GM19397 (cell line): ENCODE measurements around the gene CCL3.

Experiments used
- ATAC-seq: cut with Tn5 transposase; IDR thresholded peaks from one replicate; pipeline ENCODE4 v1.9.1; 2021; ENCODE audit warnings: mild to moderate bottlenecking, moderate library complexity; ENCODE audit not compliant: unreplicated experiment

Gene CCL3

DNA sequence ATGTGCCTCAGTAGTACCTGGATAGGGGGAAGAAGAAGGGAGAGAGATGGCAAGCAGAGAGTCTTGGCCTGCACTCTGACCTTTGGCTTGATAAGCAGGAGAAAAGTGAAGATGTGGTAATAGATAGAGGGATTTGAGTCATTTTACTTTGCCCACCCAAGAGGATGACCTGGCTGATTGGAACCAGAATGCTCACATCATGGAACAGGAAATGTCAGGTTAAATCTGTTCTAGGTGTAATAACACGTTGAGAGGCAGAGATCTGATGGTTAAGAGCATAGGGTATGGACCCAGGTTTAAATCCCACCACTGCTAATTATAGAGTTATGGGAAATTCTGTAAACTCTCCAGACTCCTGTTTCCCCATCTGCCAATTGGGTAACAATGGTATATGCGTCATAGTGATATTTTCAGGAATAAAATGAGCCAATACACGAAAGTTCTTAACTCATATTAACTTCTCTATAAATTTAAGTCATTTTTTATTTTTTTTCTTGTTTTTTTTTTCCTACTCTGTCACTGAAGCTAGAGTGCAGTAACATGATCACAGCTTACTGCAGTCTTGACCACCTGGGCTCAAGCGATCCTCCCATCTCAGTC lies 33.9 kb downstream of the CCL3 start:
- ATAC-seq: no peak

DNA sequence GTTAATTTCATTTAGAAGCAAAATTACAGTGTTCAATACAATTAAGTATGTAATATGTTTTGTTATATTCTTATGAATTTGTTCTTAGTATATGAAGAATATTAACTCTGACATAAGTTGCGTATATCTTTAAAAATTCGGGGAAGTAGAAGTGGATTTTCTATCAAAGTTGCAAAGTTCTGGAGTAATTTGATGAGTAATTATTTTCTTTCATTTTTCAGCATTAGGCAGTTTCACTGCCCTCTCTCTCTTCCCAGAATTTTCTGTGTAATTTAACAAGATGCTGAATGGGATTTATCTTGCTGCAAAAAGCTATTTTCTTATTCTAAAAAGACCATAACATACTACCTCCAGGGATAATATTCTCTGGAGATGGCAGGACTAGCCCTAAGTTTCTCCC lies 34.8 kb downstream of the CCL3 start:
- no peak for ATAC-seq

DNA sequence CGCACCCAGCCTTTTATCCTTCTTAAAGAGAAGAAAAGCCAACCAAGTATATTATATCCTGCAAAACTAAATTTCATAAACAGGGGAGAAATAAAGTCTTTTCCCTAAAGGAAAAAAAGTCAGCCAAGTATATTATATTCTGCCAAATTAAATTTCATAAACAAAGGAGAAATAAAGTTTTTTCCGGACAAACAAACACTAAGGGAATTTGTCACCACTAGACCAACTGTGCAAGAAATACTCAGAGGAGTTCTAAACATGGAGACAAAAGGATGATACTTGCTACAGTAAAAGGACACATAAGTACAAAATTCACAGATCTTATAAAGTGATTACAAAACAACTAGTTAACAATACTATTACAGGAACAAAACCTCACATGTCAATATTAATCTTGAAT lies 40.3 kb downstream of the CCL3 start:
- ATAC-seq: no peak

DNA sequence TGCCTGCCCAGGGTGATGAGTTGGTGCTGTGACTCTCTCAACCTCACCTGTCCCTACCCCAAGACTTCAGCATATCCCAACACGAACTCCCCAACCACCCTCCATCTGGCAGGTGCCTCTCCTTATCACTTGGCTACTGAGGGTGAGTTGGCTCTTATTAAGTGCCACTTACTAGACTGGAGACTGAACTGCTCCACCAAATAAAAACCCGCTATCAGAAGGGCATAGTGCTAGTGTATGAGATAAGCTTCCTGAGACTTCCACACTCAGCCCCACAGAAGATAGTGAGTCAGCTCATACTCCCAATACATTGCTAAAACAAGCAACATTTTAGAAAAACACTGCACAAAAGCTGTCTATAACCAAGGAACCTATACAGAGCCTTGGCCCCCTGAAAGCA lies 41.9 kb downstream of the CCL3 start:
- no peak for ATAC-seq
